SH-SY5Y (cell line): ENCODE measurements around the gene PLCB4.

ENCODE experiments used
- GATA2 ChIP-seq: IDR thresholded peaks from 2 replicates; pipeline ENCODE4 v1.6.1; 2011; ENCODE audit warnings: mild to moderate bottlenecking, low read depth, low read length
- GATA3 ChIP-seq: IDR thresholded peaks from 2 replicates; pipeline ENCODE4 v1.6.1; 2011; ENCODE audit warnings: low read depth, mild to moderate bottlenecking, low read length, moderate library complexity

The PLCB4 gene

GRCh38 chr20:9509246-9509645, 440.4 kb downstream of the PLCB4 start:
- TF ChIP-seq GATA3 (no peak), GATA2 (no peak)

GRCh38 chr20:9510911-9511310, 442.0 kb downstream of the PLCB4 start:
- no peak for TF ChIP-seq GATA2

GRCh38 chr20:9514072-9514460, 445.2 kb downstream of the PLCB4 start:
- TF ChIP-seq GATA3 (no peak), GATA2 (no peak)

GRCh38 chr20:9514461-9515213, 445.8 kb downstream of the PLCB4 start, which contains the start of gene LAMP5:
TSS of gene LAMP5 (plus strand) at chr20:9514590. CDS start at chr20:9514853, 263 bp downstream.
- no peak for TF ChIP-seq GATA2
- TF ChIP-seq GATA3, result no peak

- TF ChIP-seq GATA3 (no peak), GATA2 (no peak)
Measured at GRCh38 chr20:9515214-9515585, 446.3 kb downstream of the PLCB4 start.

- TF ChIP-seq GATA3 (no peak), GATA2 (no peak)
Measured at GRCh38 chr20:9515741-9516233, 446.9 kb downstream of the PLCB4 start.

- TF ChIP-seq GATA3 (no peak), GATA2 (peak; percentile 56; the same call in 1 of the 2 replicates)
Measured at GRCh38 chr20:9516234-9516871, 447.5 kb downstream of the PLCB4 start.

- TF ChIP-seq GATA3, result no peak
- TF ChIP-seq GATA2, result no peak
Measured at GRCh38 chr20:9517297-9518162, 448.6 kb downstream of the PLCB4 start.

- TF ChIP-seq GATA3 (no peak), GATA2 (no peak)
Measured at GRCh38 chr20:9518576-9519175, 449.8 kb downstream of the PLCB4 start.

- no peak for TF ChIP-seq GATA2
- TF ChIP-seq GATA3, result no peak
Measured at GRCh38 chr20:9520086-9520485, 451.2 kb downstream of the PLCB4 start.

GRCh38 chr20:9523636-9524035, 454.7 kb downstream of the PLCB4 start:
- TF ChIP-seq GATA2, result no peak
- TF ChIP-seq GATA3, result no peak
